ENCODE data around the gene IL26.

- TF ChIP-seq POLR2A (IDR thresholded peaks at IDR 0.05) = no peak
- TF ChIP-seq, protein P1, sequence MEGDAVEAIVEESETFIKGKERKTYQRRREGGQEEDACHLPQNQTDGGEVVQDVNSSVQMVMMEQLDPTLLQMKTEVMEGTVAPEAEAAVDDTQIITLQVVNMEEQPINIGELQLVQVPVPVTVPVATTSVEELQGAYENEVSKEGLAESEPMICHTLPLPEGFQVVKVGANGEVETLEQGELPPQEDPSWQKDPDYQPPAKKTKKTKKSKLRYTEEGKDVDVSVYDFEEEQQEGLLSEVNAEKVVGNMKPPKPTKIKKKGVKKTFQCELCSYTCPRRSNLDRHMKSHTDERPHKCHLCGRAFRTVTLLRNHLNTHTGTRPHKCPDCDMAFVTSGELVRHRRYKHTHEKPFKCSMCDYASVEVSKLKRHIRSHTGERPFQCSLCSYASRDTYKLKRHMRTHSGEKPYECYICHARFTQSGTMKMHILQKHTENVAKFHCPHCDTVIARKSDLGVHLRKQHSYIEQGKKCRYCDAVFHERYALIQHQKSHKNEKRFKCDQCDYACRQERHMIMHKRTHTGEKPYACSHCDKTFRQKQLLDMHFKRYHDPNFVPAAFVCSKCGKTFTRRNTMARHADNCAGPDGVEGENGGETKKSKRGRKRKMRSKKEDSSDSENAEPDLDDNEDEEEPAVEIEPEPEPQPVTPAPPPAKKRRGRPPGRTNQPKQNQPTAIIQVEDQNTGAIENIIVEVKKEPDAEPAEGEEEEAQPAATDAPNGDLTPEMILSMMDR (IDR thresholded peaks at IDR 0.05) = no peak
These were observed at the start of gene IL26 for GRCh38 chr12:68225576-68226476.

Data from suprapubic skin (tissue), 3 donors.